Epithelial cell of proximal tubule (primary cell): ENCODE data around the gene SYT8. TPM values are rescaled to one million over a fixed set of nuclear protein-coding genes. Genes with fewer than 3 reads are reported as not detected.

Experiments used
- DNase-seq: peaks from one replicate; pipeline ENCODE4 v3.0.0-alpha.2; 2011; ENCODE audit warnings: low read depth
- H3K4me3 ChIP-seq: 2 replicates; pipeline ENCODE4 v1.5.1; 2011; ENCODE audit warnings: low read depth, mild to moderate bottlenecking, low read length
- total RNA-seq: library from RNA; depleted of rRNA; stranded (reverse); fragments of >200 nt; gene quantifications from 2 replicates; pipeline ENCODE4 v1.2.3, GENCODE V29; 2015
- TF ChIP-seq, protein P1 (sequence below): conservative IDR thresholded peaks from 2 replicates; pipeline ENCODE4 v1.5.1; 2012; ENCODE audit warnings: low read depth, mild to moderate bottlenecking, low read length

Gene SYT8
- total RNA-seq, 1 donor from 2014 or later, result 0.81 TPM

GRCh38 chr11:1829039-1829820 is 5.6 kb upstream of the SYT8 start:
- no peak overlapping the region for H3K4me3 ChIP-seq
- DNase-seq, result peak; percentile 4
- TF ChIP-seq, protein P1, sequence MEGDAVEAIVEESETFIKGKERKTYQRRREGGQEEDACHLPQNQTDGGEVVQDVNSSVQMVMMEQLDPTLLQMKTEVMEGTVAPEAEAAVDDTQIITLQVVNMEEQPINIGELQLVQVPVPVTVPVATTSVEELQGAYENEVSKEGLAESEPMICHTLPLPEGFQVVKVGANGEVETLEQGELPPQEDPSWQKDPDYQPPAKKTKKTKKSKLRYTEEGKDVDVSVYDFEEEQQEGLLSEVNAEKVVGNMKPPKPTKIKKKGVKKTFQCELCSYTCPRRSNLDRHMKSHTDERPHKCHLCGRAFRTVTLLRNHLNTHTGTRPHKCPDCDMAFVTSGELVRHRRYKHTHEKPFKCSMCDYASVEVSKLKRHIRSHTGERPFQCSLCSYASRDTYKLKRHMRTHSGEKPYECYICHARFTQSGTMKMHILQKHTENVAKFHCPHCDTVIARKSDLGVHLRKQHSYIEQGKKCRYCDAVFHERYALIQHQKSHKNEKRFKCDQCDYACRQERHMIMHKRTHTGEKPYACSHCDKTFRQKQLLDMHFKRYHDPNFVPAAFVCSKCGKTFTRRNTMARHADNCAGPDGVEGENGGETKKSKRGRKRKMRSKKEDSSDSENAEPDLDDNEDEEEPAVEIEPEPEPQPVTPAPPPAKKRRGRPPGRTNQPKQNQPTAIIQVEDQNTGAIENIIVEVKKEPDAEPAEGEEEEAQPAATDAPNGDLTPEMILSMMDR, result no peak

- TF ChIP-seq, protein P1, result no peak
- no peak overlapping the region for H3K4me3 ChIP-seq
- no peak for DNase-seq
Observed at GRCh38 chr11:1830004-1830321, 4.8 kb upstream of the SYT8 start.

DNA sequence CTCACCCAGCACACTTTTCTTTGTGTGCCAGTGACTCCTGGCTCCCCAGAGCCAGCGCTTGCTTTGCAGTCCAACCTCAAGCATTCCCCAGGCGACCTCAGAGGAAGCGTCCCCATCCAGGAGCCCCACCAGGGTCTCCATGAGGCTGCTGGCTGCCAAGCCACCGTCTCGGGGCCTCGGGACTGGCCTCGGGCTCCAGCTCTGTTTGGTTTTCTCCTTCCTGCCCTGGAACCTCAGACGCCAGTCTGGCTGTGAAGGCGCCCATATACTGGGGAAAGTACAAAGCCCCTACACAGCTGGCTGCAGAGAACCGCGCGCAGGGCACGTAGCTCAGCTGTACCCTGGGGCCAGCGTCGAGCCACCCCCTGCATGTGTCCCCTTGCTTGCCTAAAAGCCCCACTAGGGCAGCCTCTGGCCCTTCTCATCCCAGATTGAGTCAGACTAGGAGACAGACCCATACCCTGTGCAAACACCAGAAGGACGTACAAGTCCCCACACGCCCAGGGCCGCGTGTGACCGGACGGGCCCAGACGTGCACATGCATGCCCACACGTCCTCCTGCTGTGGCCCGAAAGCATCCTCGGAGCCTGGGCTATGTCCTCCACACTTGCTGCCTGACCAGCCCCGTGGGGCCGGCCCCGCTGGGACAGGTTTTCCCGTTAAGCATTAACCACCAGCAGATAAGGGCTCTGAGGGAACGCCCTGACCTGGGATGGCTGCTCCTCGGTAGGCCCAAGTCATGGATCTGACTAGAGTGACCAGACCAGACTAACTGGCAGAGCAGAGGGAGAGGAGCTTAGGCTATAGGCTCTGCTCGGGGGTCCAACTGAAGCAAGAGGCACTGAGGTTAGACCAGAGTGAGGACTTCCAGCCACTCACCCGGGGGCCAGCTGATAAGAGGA is 4.2 kb upstream of the SYT8 start:
- TF ChIP-seq, protein P1, result no peak
- DNase-seq, result no peak
- H3K4me3 ChIP-seq, result no peak overlapping the region

DNA sequence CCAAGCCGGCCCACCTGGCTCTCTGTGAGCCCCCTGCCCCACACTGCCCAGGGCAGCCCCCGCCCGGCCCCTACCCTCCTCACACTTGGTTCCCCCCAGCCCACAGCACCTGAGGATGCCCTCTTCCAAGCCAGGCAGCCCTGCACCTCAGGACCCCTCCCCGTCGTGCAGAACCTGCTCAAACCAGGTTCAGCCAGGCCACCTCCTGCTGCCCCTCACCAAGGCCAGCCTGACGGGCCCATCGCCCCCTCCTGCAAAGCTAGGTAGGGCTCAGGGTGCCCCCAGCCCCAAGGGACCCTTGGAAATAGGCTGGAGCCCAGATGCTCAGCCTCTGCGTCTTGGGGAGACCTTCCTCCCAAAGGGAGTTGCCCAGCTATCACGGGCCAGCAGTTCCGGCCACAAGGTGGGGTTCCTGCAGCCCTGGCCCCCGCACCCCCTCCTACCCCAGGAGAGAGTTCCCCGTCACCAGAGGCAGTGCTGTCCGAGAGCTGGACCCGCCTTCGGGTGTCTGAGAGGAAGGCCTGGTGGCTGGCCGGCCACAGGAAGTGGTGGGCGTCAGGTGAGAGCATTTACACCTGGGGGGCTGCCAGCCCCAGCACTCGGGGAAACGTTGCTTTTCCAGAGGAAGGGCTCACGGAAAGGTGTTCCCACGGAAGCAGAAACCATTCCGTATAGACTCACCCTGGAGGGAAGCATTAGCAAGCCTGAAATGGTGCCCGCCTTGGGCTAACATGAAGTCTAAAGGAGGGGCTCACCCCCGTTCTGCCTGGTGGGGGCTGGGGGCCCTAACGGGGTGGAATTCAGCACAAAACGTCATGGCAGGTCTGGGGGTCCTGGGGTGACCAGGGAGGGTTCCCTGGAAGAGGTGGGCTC is 3.2 kb upstream of the SYT8 start:
- no peak for DNase-seq
- TF ChIP-seq, protein P1, result no peak

DNA sequence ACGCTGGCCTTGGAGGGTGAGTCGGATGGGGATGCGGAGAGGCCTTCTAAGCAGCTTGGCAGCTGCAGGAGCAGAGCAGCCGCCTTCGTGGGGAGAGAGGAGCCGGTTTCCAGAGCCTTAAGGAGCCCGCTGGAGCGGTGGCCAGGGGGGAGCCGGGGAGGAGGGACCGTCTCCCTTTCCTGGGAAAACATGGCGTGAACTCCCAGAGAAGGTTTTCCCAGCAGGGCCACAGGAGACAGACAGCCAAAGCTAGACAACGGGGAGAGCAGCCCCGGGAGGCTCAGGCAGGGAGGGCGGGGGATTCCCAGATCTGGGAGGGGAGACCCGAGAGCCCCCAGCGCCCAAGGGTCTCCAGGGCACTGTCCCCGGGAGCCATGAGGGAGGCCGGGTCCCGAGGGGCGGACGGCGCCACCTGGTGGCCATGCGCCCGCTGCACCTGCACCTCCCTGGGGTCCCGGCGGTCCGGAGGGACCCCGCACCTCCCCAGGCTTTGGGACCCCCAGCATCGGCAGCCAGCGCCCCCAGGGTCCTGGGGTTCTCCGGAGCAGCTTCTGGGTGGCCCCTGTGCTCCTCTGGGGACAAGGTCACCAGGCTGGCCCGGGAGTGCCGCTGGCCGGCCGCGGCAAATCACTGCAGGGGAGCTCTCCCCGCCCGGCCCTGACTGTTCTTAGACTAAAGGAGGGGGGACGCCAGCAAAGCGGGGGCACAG is 2.4 kb upstream of the SYT8 start:
- no peak for DNase-seq

More for the DNA sequence above, 3.2 kb upstream of the SYT8 start:
- H3K4me3 ChIP-seq, result no peak overlapping the region

DNA sequence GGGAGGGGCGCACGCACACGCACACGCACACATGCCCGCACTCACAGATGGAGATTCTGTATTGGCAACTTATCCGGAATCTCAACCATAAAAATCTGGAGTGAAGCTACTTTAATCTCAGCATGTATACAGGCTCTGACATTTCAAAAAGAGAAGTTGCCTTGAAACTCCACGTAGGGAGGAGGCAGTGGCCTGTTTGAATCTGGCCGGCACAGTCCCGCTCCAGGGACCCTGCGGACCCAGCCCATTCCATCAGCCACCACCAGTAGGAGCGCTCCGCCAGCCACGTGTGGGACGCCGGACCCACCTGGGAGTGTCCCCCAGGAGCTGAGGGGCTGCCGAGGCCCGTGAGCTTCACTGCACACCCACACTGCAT is 1.9 kb upstream of the SYT8 start:
- TF ChIP-seq, protein P1, result no peak
- no peak for DNase-seq
- no peak overlapping the region for H3K4me3 ChIP-seq

More for the DNA sequence above, 2.4 kb upstream of the SYT8 start:
- H3K4me3 ChIP-seq, result peak overlapping the region; percentile 27
- TF ChIP-seq, protein P1, result peak; percentile 83
